Measurements from ENCODE around the gene ARHGAP19. TPM values are rescaled to one million over a fixed set of nuclear protein-coding genes. Genes with fewer than 3 reads are reported as not detected.

ARHGAP19 gene
- total RNA-seq (2011; cell fraction: chromatin; rRNA removed; ENCODE audit: low replicate concordance), result 17.6 and 33.2 TPM in 2 replicates
- total RNA-seq (2011; cell fraction: nucleolus; rRNA removed), result 11.2 and 15.7 TPM in 2 replicates
- 26.4 and 33.4 TPM in 2 replicates for total RNA-seq (2011; cell fraction: nucleoplasm; rRNA removed)
- total RNA-seq (2014; rRNA removed) (14.4 and 14.9 TPM in 2 replicates), total RNA-seq (2014; rRNA removed; fragmentation: Illumina TruSeq; extraction: Trizol) (28.1 and 31.6 TPM in 2 replicates), total RNA-seq (2015; rRNA removed; fragmentation: Illumina TruSeq; extraction: Trizol) (20.0 and 20.7 TPM in 2 replicates), total RNA-seq (2021) (23.2 and 27.5 TPM in 2 replicates), polyA plus RNA-seq (2011; rRNA removed) (49.5 and 50.2 TPM in 2 replicates), polyA plus RNA-seq (2014; fragmentation: Illumina TruSeq; extraction: Trizol) (21.1 and 26.8 TPM in 2 replicates), polyA plus RNA-seq (2014; fragmentation: Nextera tagmentation; extraction: Ambion mirVana) (10 to 100 TPM; 14.8 to 27.4 TPM), polyA plus RNA-seq (2014; rRNA removed) (19.8 and 20.1 TPM in 2 replicates), polyA minus RNA-seq (2011; rRNA and poly(A)+ RNA removed) (36.4 and 39.9 TPM in 2 replicates), Bru-seq, nascent RNA (percentile 78 among the genes with signal in this experiment), BruChase-seq, experiment 1, labeled RNA remaining after a 2-hour chase (percentile 92 among the genes with signal in this experiment), BruChase-seq, experiment 2, labeled RNA remaining after a 6-hour chase (percentile 96 among the genes with signal in this experiment)
- 10.7 and 25.6 TPM in 2 replicates for polyA plus RNA-seq (2011; cell fraction: cytosol; rRNA removed)
- 25.2 and 45.5 TPM in 2 replicates for polyA plus RNA-seq (2011; cell fraction: nucleus; rRNA removed)
- polyA plus RNA-seq (2012), result 13.6 and 20.7 TPM in 2 replicates
- polyA minus RNA-seq (2011; cell fraction: cytosol; rRNA and poly(A)+ RNA removed), result 18.9 and 23.6 TPM in 2 replicates
- polyA minus RNA-seq (2011; cell fraction: nucleus; rRNA and poly(A)+ RNA removed), result 7.1 and 17.2 TPM in 2 replicates
- long read RNA-seq, experiment 1, full-length matches to known transcripts, result 66 of 103 reads
- long read RNA-seq, experiment 1, partial matches to known transcripts, result 4 of 103 reads
- long read RNA-seq, experiment 1, other reads (novel, unspliced or antisense), result 33 of 103 reads
- long read RNA-seq, experiment 2, full-length matches to known transcripts, result 1 of 18 reads
- long read RNA-seq, experiment 2, partial matches to known transcripts, result 0 of 18 reads
- long read RNA-seq, experiment 2, other reads (novel, unspliced or antisense), result 17 of 18 reads
- long read RNA-seq, experiment 3, full-length matches to known transcripts, result 2 of 11 reads
- long read RNA-seq, experiment 3, partial matches to known transcripts, result 1 of 11 reads
- long read RNA-seq, experiment 3, other reads (novel, unspliced or antisense), result 8 of 11 reads

- no peaks in the 10 kb centered on the region for H3K27me3 ChIP-seq (ENCODE audit: control insufficient read depth in 2 of 2, insufficient read depth in 2 of 2, low read length in 2 of 2)
- in situ Hi-C loops (cut with MboI) (no loop called here), intact Hi-C loops (cut with micrococcal nuclease) (loop anchor here (5.0 kb wide), 1 partner anchor 40 kb away; the partner anchor contains the start of gene FRAT2)
- H4K20me1 ChIP-seq (replicated peaks; ENCODE audit: control insufficient read depth, insufficient read depth, low read length), result no peaks in the 10 kb centered on the region
- POLR2A ChIA-PET, result interaction anchor here (0.8 to 2.7 kb wide), 4 partner anchors 13 to 41 kb away, joined by 3 to 19 read pairs (median 4); no protein-coding TSS in a partner anchor
- H3K79me2 ChIP-seq (ENCODE audit: control insufficient read depth, insufficient read depth, low read length), result peaks cover 39% of the 10 kb centered on the region
- peak within 1 kb of the TSS; percentile 88 for H2AFZ ChIP-seq (ENCODE audit: low read depth, low read length)
- no peaks in the 10 kb centered on the region for H3K9me3 ChIP-seq (replicated peaks; ENCODE audit: control insufficient read depth, insufficient read depth, low read depth, low read length)
- peak within 1 kb of the TSS; percentile 86 to 98 for H3K9ac ChIP-seq (ENCODE audit: insufficient read depth in 1 of 2, low read depth in 2 of 2, low read length in 2 of 2)
- peak within 1 kb of the TSS; percentile 89 for H3K27ac ChIP-seq (ENCODE audit: extremely low read depth, low read depth, low read length)
- ATAC-seq, result peak; percentile 95
- H3K4me3 ChIP-seq, result peak within 1 kb of the TSS; percentile 78
- CTCF ChIA-PET (ENCODE audit: low intra/inter-chr PET ratio), result no interaction called here
- H3K4me1 ChIP-seq (replicated peaks in 1 of 2; ENCODE audit: control insufficient read depth in 2 of 2, insufficient read depth in 2 of 2, low read length in 2 of 2), result peaks cover 8 to 18% of the 10 kb centered on the region in 2 experiments; a peak in 4 of 5 replicates
- peak within 1 kb of the TSS; percentile 93 for H3K4me2 ChIP-seq (ENCODE audit: insufficient read depth, low read length)
- peak; percentile 93 for FAIRE-seq
- BruUV-seq (replicated peaks), result TSS peak; percentile 84
- H3K36me3 ChIP-seq (ENCODE audit: control insufficient read depth, insufficient read depth, low read length), result peaks cover 3% of the 10 kb centered on the region; the same call in 1 of the 3 replicates
- peak; percentile 93 to 96 (median 94) for DNase-seq (ENCODE audit: extremely low read depth in 1 of 4, low spot score in 3 of 4)
- WGBS (ENCODE audit: insufficient coverage, low coverage, missing lambda C conversion rate), result under 1% methylated on average over 17 of the region's 55 CpGs
- H3K9me1 ChIP-seq (ENCODE audit: control insufficient read depth, insufficient read depth, low read length), result no peaks in the 10 kb centered on the region
- TF ChIP-seq MNT (conservative IDR thresholded peaks at IDR 0.05) (no peak; a peak in 1 of 4 replicates), ZFPM2 (CRISPR knock-in tag; IDR thresholded peaks at IDR 0.05) (no peak), MEF2A (IDR thresholded peaks at IDR 0.05; ENCODE audit: control insufficient read depth, low read depth, low read length) (no peak), POLR2A (conservative IDR thresholded peaks at IDR 0.05) (peak; percentile 83), MXI1 (IDR thresholded peaks at IDR 0.05; ENCODE audit: low read depth, low read length) (no peak), E2F5 (CRISPR knock-in tag; IDR thresholded peaks at IDR 0.05) (no peak), ZFP1 (CRISPR knock-in tag; IDR thresholded peaks at IDR 0.05) (no peak), ZEB2 (IDR thresholded peaks at IDR 0.05) (no peak), C11orf30 (IDR thresholded peaks at IDR 0.05; ENCODE audit: low read depth) (no peak; the same call in none of the 2 replicates), PCBP2 (IDR thresholded peaks at IDR 0.05; ENCODE audit: low read depth, low read length, poor library complexity, severe bottlenecking) (no peak), ETS1 (conservative IDR thresholded peaks at IDR 0.05; ENCODE audit: control insufficient read depth, low read depth, low read length) (no peak), CTBP1 (IDR thresholded peaks at IDR 0.05; ENCODE audit: borderline replicate concordance) (peak; percentile 68; the same call in 1 of the 2 replicates), RBM22 (IDR thresholded peaks at IDR 0.05; ENCODE audit: low read depth, low read length, poor library complexity, severe bottlenecking) (peak; percentile 55)
These were observed at the start of gene ARHGAP19 for GRCh38 chr10:97292097-97292861. Gene ARHGAP19 (minus strand): TSS chr10:97292637. CDS start chr10:97292627, 10 bp downstream.

Data from K562 (cell line).